NCI-H524 treated with DMSO at 0.1 percent for 48 hours (cell line): ENCODE results near the gene SCYGR5.
"Not testable (repeated sequence)": the region's sequence is repeated elsewhere in the genome, so short reads cannot be mapped to it uniquely, and the experiment has no call there.

Experiments used
- DNase-seq: peaks from one replicate; lab custom pipeline; 2025; lab: John Stamatoyannopoulos, UW

SCYGR5 gene, protein sequence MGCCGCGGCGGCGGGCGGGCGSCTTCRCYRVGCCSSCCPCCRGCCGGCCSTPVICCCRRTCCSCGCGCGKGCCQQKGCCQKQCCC

DNA sequence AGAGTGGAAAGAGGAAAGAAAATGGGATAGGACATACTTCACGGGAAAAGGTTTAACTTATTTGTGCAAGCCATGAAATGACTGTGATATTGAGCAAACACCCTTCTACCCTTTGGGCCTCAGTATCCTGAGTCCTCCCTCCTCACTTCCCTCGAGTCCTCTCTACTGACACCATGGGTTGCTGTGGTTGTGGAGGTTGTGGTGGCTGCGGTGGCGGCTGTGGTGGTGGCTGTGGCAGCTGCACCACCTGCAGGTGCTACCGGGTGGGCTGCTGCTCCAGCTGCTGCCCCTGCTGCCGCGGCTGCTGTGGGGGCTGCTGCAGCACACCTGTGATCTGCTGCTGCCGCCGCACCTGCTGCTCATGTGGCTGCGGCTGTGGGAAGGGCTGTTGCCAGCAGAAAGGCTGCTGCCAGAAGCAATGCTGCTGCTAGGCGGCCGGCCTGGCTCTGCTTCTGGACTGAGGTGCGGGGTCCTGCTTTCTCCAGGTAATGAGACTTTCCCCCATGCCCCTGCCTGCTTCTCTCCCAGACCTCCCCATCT lies at the start of gene SCYGR5:
Gene SCYGR5 (plus strand): TSS at position 174 of the 540 bp plus-strand sequence. CDS start 0 bp downstream, at position 174.
- not testable (repeated sequence) for DNase-seq

DNA sequence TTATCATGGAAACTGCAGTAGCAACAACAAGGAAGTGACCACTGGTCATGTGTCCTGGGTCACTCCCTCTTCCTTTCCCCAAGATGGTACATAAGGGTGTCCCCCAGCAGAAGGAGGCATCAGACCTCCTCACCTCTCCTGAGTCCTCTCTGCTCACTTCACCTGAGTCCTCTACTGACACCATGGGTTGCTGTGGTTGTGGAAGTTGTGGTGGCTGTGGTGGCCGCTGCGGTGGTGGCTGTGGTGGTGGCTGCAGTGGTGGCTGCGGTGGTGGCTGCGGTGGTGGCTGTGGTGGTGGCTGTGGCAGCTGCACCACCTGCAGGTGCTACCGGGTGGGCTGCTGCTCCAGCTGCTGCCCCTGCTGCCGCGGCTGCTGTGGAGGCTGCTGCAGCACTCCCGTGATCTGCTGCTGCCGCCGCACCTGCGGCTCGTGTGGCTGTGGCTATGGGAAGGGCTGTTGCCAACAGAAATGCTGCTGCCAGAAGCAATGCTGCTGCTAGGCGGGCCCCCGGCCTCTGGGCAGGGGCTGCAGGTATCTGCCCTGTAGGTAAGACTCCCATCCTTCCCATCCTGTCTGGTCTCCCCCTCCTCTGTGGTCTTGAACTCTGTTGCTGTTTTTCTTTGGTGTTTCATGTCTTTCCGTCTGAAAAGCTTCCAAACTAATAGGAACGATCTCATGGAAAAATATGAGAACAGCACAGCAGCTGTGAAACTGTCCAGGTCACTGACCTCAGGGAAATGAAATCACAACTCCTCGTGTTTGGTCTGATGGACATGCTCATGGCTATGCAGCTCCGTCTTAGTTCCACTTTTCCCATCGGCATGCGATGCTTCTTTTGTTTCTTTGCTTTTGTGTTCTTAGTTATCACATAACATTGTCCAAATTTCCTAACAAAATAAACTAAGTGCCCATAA lies 49.0 kb upstream of the SCYGR5 start, which contains the start of gene SCYGR4:
Gene SCYGR4 (plus strand): TSS at position 183 of the 915 bp plus-strand sequence. CDS start 0 bp downstream, at position 183.
- no peak for DNase-seq

DNA sequence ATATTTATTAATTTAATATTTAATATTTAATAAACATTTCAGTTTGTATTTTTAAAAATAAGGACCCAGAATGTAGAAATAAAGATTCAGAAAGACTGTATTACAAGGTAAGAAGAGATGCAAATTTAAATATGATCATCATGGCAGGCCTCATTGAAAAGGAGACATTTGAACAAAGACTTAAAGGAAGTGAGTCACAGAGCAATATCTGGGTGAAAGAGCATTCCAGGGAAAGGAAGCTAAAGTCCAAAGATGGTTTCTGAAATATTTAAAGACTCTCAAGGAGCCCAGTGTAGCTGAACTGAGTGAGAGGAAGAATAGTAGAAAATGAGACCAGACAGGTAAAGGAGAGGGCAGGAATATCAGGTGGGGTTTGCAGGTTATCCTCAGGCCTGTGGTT lies 43.4 kb upstream of the SCYGR5 start:
- DNase-seq, result no peak

DNA sequence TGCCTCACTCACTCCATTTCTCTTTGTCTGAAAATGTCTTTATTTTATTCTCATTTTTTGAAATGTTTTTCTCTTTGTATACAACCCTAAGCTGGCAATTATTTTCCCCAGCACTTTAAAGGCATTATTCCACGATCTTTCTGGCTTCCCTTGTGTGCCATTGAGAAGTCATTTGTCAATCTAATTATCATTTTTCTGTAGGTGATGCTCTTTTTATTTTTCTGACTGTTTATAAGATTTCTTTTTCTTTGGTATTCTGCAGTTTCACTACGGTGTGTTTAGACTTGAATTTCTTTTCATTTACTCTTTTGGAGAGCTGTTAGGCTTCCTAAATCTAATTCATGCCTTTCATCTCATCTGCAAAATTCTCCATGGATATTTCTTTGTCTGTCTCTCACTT lies 41.2 kb upstream of the SCYGR5 start:
- DNase-seq, result no peak

DNA sequence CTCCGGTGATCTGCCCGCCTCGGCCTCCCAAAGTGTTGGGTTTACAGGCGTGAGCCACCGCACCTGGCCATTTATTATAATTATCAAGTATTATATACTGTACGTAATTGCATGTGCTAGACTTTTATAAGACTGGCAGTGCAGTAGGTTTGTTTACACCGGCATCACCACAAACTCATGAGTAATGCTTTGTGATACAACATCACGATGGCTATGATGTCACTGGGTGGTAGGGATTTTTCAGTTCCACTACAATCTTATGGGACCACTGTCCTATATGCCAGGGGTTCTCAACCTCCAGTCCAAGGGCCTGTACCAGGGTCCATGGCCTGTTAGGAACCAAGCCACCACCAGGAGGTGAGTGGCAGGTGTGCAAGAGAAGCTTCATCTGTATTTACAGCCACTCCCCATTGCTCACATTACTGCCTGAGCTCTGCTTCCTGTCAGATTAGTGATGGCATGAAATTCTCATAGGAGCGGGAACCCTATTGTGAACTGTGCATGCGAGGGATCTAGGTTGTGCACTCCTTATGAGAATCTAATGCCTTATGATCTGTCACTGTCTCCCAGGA lies 39.9 kb upstream of the SCYGR5 start:
- no peak for DNase-seq

DNA sequence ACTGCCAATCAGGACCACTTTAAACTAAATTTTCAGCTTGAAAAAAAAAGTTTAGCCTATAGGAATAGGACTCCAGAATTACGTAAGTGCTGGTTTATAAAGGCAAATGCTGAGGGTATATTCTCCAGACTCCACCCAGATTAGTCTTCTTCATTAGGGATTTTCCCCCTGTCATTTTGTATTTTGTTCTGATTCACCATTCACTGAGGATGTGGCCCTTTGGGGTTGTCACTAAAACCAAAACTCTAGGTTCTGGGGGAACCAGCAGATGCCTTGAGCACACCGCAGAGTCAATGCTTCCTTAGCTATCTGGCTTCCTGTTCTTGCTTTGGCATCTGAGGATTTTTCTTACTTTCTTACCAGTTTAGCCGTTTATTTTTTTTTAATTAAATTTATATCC lies 38.8 kb upstream of the SCYGR5 start:
- no peak for DNase-seq

DNA sequence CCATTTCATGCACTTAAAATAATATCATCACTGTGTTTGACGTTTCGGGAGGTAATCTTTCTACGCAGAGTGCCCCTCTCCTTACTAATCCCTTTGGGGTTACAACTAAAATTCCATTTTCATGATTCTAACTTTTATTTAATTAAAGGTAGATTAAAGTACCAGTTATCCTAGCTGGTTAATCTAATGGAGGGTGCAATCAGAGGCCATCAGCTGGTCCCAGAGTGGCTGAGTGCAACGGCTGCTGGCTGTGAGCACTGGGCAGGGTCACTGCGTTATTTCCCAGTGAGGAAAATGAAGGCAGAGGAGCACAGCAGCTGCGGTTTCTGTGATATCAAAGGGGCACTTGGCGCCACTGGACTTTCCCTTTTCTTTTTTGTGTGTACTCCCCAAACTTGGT lies 37.2 kb upstream of the SCYGR5 start:
- DNase-seq, result no peak

DNA sequence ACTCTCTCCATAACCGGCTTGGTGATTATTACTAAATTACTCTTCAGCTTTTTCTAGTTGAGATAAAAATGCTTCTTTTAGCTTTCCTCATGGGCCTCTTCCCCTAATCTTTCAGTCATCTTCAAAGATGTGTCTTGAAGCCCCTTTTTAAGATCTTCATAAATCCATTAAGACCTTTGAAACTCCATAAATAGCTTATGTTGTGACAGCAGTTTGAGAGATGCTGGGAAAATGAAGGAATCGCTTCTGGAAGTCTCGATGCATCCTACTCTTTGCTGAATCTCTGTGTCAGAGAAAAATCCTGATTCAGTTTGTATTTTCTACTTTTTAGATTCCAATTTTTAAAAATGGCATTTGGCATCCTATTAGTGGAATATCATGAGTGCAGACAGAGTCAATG lies 36.3 kb upstream of the SCYGR5 start:
- DNase-seq, result no peak

DNA sequence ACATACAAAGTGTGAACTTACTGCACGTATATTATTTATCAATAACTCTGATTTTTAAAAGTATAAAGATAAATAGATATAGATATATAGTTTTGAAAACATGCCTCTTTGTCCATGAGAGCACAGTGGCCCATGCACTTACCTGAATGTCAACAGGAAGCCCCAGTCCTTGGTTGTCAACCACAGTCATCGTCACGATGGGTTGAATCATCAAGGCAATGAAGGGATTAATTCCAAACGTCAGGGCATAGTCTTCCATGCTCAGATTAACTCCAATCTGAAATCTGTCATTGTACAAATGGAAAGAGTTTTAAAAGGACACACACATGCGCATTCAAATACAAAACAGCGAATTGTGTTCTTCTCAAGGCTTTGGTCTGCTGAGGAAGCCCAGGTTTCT lies 33.8 kb upstream of the SCYGR5 start:
- no peak for DNase-seq

DNA sequence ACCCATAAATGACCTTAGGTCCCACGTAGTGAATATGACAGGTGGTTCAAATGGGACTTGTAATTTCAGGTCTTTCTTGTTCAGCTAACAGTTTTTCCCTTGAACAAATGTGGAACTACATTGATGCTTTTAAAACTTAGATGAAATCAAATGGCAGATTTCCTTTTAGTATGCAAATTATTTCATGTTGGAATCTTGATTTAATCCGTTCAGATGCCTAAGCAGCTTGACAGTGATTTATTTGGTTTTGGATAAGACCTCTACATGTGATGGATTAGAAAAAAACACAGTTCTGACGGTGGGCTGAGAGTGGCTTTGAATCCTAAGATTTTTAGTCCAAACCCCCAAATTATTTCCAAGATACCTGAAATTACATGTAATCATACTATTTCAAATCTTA lies 32.4 kb upstream of the SCYGR5 start:
- DNase-seq, result no peak

DNA sequence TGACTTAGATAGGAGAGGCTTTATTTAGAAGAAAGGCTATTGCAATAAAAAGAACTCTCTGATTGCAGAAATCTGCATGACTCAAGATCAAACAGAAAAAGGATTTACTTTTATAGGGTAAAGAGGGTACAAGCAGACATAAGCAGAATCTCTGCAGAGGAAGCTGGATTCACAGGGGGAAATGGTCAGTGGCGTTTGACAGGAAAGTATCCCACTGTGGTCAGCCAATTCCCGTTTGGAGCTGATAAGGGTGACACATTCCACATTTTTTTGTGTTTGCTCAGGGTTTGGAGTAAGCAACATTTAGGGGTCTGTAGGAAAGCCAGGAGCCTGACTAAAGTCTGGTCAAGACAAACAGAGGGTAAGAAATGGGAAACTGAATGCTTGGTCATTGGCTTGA lies 23.9 kb upstream of the SCYGR5 start:
- DNase-seq, result no peak

DNA sequence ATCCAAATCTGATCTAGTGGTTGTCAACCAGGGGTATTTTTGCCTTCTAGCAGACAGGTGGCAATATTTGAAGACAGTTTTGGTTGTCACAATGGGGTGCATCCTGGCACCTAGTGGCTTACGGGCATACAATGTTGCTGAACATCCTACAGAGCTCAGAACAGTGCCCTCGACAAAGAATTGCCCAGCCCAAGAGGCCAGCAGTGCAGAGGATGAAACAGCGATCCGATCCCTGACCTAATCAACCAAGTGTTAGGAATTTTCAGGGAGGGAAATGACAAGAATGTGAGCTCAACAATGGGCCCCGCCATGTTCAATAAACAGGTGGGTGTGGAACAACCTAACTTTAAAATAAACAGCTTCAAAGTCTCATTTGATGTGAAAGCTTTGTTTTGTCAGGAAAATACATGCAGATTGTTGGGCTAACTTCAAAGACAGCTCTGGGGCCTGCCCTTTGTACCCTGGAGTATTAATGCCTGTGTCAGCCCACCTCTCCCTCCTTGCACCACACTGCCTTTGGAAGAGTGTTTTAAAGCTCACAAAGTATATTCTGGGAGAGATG lies 22.5 kb upstream of the SCYGR5 start:
- DNase-seq, result no peak

DNA sequence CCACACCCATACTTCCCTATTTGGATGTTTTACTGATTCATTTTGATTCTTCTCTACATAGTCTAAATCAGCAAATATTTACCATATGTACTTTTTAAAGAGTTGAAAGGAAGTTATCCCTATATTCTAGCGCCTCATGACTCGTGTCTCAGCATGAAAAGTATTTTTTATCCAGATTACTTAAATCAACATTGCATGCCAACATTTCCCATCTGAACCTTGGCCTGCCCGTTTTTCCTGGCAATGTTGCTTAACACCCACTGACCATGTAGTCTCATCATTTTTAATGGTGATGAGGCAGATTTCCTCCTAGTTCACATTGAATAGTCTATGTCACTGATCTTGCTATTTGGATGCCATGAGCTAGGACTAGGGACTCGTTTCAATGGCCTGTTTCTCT lies 13.2 kb upstream of the SCYGR5 start:
- no peak for DNase-seq

DNA sequence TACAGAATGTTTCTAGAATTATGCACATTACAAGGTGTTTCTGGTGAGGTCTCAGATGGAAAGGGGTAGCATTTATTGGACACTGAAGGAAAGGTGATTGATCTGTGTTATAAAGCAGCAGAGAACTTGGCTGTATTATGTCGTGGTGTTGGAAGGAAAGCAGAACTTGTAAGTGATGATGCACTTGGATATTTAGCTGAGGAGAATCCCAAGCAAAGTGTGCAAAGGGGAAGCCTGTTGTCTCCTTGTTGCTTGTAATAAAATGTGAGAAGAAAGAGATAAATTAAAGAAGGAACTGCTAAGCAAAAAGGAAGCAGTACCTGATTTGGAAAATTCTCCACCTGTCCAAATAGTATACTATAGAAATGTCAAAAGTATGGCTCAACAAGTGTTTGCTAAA lies 12.2 kb upstream of the SCYGR5 start:
- DNase-seq, result no peak

DNA sequence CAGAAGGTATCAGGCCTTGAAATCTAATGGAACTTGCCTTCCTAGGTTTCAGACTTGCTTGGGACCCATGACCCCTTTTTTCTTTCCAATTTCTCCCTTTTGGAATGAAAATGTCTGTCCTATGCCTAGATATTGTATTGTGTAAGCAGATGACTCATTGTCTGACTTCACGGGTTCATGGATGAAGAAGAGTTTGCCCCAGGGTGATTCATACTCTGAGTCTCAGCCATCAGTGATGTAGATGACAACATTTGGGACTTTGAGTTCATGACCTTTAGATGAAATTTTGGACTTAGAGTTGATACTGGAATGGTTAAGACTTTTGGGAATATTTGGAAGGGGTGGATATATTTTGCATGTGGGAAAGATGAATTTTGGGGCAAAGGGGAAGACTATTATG lies 11.2 kb upstream of the SCYGR5 start:
- DNase-seq, result no peak

DNA sequence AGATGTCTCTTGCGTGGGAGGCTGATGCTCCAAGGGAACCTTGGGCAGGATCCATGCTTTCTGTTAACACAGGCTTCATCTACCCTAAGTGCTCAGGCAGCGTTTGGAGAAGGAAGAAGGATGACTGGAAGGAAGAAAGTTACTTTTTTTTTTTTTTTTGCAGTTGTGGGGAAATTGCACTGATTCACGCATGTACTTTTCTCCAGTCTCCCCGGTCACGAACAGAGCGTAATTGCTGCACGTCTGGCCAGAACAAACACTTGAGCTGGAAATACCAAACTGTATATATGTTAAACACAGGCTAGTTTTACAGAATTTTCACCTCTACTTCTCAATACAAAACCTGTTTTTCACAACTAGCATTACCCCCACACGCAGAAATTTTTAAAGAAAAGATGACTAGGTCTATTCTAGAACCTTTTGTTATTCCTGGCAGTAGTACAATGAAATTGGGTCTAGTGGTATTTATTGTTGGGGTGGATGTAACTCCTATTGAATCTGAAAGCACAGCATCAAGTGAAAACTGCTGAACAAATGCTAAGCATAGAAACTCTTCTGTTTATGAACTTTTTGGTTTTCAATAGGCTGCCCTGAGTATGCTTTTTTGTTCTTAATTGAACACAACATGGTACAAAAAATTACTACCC lies 9.3 kb upstream of the SCYGR5 start:
- DNase-seq, result no peak

DNA sequence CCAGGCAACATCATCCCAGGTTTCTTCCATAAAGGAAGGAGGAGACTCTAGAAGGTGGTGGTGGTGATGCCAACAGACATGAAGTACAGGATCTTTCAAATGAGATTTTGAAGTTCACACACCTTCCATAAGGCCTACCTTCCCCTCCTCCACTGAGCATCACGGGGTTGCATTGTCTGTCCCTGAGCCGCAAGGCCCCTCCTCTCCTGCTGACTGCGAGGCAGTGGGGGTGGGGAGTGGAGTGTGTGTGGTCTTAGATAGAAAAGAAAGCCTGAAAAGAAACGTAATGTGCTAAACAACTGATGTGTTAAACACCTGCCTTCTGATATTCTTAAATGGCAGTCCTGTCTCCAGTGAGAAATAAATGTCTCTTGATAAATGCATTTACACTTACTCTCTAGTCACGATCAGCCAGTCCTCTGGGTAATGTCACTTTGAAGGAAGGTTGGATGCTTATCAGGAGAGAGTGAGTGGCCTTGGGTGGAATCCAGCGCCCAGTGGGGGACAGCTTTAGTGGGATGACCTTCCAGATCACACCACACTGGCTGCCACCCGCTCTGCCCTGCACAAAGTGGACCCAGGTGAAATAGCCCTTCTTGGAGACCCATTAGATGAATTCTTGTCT lies 5.5 kb upstream of the SCYGR5 start:
- DNase-seq, result no peak

DNA sequence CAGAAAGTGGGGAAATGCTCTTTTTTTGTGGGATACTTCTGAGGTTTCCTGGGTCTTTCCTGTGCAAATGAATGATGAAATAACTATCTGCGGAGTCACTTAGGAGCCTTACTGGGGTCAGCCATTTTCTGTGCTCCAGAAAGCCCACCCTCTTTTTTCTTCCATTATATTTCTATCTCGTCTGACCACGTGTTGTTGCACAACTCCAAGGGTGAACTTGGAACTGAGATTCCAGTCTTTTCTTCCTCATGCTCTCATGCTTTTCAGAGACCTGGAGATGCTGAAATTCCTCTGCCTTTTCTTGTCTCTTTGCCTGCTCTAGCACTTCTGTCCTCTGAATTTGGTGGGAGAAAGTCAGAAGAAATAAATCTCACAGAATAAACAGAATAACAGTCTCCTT lies 4.8 kb upstream of the SCYGR5 start:
- no peak for DNase-seq

DNA sequence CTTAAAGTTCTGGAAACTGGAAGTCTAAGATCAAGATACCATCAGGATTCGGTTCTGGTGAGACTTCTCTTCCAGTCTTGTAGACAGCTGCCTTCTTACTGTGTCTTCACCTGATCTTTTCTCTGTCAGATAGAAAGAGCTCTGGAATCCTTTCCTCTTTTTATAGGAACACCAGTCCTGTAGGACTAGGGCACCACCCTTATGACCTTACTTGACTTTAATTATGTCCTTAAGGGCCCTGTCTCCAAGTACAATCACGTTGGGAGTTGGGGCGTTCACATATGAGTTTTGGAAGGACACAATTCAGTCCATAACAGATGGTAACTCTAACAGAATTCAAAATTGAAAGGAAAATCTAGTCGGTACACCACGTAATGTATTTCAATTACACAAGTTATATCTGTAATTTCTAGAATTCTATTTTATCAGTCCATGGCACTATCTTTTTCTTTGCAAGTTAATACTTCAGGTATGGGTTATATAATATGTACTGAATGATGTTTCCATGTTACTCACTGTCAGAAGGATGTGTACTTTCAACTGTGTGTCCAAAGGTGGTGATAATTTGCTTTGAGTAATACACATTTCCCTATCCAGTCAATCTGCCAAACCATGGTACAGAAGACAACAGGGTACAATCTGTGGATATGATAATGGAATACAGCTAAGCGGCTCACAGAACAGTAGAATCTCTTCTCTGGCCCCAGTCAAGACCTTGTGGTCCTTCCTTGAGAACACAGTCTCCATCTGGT lies 1.2 kb upstream of the SCYGR5 start:
- DNase-seq, result no peak

DNA sequence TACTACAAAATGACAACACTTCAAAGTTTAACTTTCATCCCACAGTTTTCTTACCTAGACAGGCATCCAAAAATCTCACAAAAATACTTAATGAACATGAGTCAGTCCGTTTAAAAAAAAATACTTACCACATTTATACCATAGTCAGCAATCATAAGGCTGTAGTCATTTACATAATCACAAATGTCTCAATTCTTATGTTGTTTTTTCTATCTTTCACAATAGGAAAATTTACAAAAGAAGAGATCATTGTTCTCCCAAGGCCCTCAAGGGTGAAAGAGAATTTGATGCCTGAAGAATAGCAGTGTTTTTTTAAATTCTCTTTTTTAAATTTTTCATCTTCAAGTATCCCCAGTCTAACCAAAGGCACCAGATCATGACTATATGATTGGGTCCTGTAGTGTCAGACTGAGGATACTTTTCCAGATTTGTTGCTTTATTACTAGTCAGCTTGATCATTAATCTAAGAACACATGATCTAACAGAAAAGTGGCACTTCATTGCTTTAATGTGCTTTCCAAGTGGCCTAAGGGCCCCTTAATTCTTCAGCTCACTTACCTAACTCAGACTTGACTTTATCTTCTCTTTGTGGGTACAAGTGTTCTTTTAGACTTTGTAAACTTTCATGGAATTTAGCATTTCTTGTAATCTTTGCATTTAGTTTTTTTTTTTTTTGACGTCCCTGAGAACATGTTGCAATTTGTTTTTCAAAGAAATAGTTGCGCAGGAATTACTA lies 4.7 kb downstream of the SCYGR5 start:
- DNase-seq, result no peak
